IMR-90 (cell line): ENCODE results near the gene TMEM43. TPM values are rescaled to one million over a fixed set of nuclear protein-coding genes. Genes with fewer than 3 reads are reported as not detected.

ENCODE experiments used
- ATAC-seq: fragments of 200-7000 bp; cut with Tn5 transposase; 2 replicates; pipeline ENCODE4 v1.9.1; 2020; ENCODE audit warnings: low read depth, mild to moderate bottlenecking, moderate library complexity
- BruUV-seq: library from RNA; stranded (reverse); fragments of 400-500 nt; replicated peaks from 2 replicates; lab custom pipeline; 2021; lab: Mats Ljungman, UMichigan
- CTCF ChIA-PET: fragments of 300-600 bp; formaldehyde crosslinking; extraction: SDS; loops from one replicate; lab custom pipeline; 2021; ENCODE audit warnings: antibody characterized with exemption; lab: Yijun Ruan, JAX
- POLR2A ChIA-PET: fragments of 300-600 bp; sonication (Branson Sonifier 250); formaldehyde crosslinking; loops from one replicate; lab custom pipeline; 2022; ENCODE audit warnings: antibody characterized with exemption; ENCODE audit not compliant: unreplicated experiment; lab: Charles Lee
- DNase-seq: peaks from one replicate; pipeline ENCODE4 v3.0.0; 2013
- H2AFZ ChIP-seq: replicated peaks from 2 replicates; pipeline ENCODE3; 2013; ENCODE audit warnings: low read length, mild to moderate bottlenecking; ENCODE audit not compliant: poor library complexity
- H2AK5ac ChIP-seq: 2 replicates; pipeline ENCODE4 v1.6.1; 2013; ENCODE audit warnings: low read depth, low read length, inconsistent platforms
- H2AK9ac ChIP-seq: replicated peaks from 2 replicates; pipeline ENCODE3; 2013; ENCODE audit warnings: mild to moderate bottlenecking, low read depth, low read length, moderate library complexity; ENCODE audit not compliant: poor library complexity
- H2BK120ac ChIP-seq: 2 replicates; pipeline ENCODE4 v1.6.1; 2013; ENCODE audit warnings: low read depth, low read length, inconsistent platforms
- H2BK15ac ChIP-seq: 3 replicates; pipeline ENCODE4 v1.6.1; 2013; ENCODE audit warnings: low read depth, low read length, inconsistent platforms
- H2BK20ac ChIP-seq: 2 replicates; pipeline ENCODE4 v1.6.1; 2013; ENCODE audit warnings: low read depth, mild to moderate bottlenecking, inconsistent platforms, low read length, moderate library complexity
- H2BK5ac ChIP-seq: 2 replicates; pipeline ENCODE4 v1.6.1; 2013; ENCODE audit warnings: mild to moderate bottlenecking, low read depth, low read length, inconsistent platforms; ENCODE audit not compliant: poor library complexity, severe bottlenecking
- H3K14ac ChIP-seq: replicated peaks from 2 replicates; pipeline ENCODE4 v1.6.1; 2013; ENCODE audit warnings: low read depth, low read length, inconsistent platforms
- H3K18ac ChIP-seq: 2 replicates; pipeline ENCODE4 v1.6.1; 2013; ENCODE audit warnings: low read depth, low read length, control low read depth
- H3K23ac ChIP-seq: 2 replicates; pipeline ENCODE4 v1.6.1; 2013; ENCODE audit warnings: low read depth, low read length, inconsistent platforms
- H3K27ac ChIP-seq: 2 replicates; pipeline ENCODE4 v1.5.1; 2013; ENCODE audit warnings: mild to moderate bottlenecking, control low read depth, low read length; ENCODE audit not compliant: insufficient read depth
- H3K27me3 ChIP-seq: 2 replicates; pipeline ENCODE4 v1.6.1; 2013; ENCODE audit warnings: low read length; ENCODE audit not compliant: control insufficient read depth, insufficient read depth
- H3K36me3 ChIP-seq: 2 replicates; pipeline ENCODE4 v1.6.1; 2013; ENCODE audit warnings: low read length, mixed read lengths; ENCODE audit not compliant: control insufficient read depth, insufficient read depth
- H3K4ac ChIP-seq: 2 replicates; pipeline ENCODE4 v1.6.1; 2013; ENCODE audit warnings: low read depth, low read length, inconsistent platforms
- H3K4me1 ChIP-seq: 2 replicates; pipeline ENCODE4 v1.6.1; 2013; ENCODE audit warnings: low read length, mixed read lengths; ENCODE audit not compliant: control insufficient read depth, insufficient read depth
- H3K4me2 ChIP-seq: 2 replicates; pipeline ENCODE4 v1.6.1; 2013; ENCODE audit warnings: low read depth, mild to moderate bottlenecking, control low read depth, low read length, moderate library complexity
- H3K4me3 ChIP-seq: 2 replicates; pipeline ENCODE4 v1.5.1; 2013; ENCODE audit warnings: low read depth, mild to moderate bottlenecking, control low read depth, low read length, moderate library complexity; ENCODE audit not compliant: insufficient read depth
- H3K56ac ChIP-seq: 2 replicates; pipeline ENCODE4 v1.6.1; 2013; ENCODE audit warnings: low read length, inconsistent platforms; ENCODE audit not compliant: insufficient read depth; ENCODE audit errors: extremely low read depth
- H3K79me1 ChIP-seq, 2 experiments: 2 replicates each; pipeline ENCODE4 v1.6.1; 2013; ENCODE audit warnings: low read length in 2 of 2, inconsistent platforms in 1 of 2, low read depth in 1 of 2
- H3K9ac ChIP-seq: 2 replicates; pipeline ENCODE4 v1.6.1; 2013; ENCODE audit warnings: low read depth, low read length, control low read depth
- H3K9me1 ChIP-seq: 2 replicates; pipeline ENCODE4 v1.6.1; 2013; ENCODE audit warnings: low read length, inconsistent platforms; ENCODE audit not compliant: insufficient read depth
- H3K9me3 ChIP-seq: 2 replicates; pipeline ENCODE4 v1.6.1; 2013; ENCODE audit warnings: low read length; ENCODE audit not compliant: control insufficient read depth, insufficient read depth
- H4K20me1 ChIP-seq: 2 replicates; pipeline ENCODE4 v1.6.1; 2013; ENCODE audit warnings: low read length, inconsistent platforms; ENCODE audit not compliant: insufficient read depth
- H4K5ac ChIP-seq: 2 replicates; pipeline ENCODE4 v1.6.1; 2013; ENCODE audit warnings: mild to moderate bottlenecking, low read depth, low read length, control low read depth
- H4K8ac ChIP-seq, 2 experiments: 2 replicates each; pipeline ENCODE4 v1.6.1; 2013; ENCODE audit warnings: low read depth in 2 of 2, low read length in 2 of 2, control low read depth in 1 of 2, inconsistent platforms in 1 of 2
- H4K91ac ChIP-seq: 2 replicates; pipeline ENCODE4 v1.6.1; 2013; ENCODE audit warnings: low read depth, low read length, inconsistent platforms; ENCODE audit not compliant: insufficient read depth
- CHD1 ChIP-seq: IDR thresholded peaks from 2 replicates; pipeline ENCODE4 v1.6.1; 2012; ENCODE audit warnings: low read depth, low read length, improper control_type of control experiment
- MAFK ChIP-seq: IDR thresholded peaks from 2 replicates; pipeline ENCODE4 v1.6.1; 2012; ENCODE audit warnings: low read depth, low read length, improper control_type of control experiment
- POLR2A ChIP-seq: IDR thresholded peaks from 2 replicates; pipeline ENCODE4 v1.6.1; 2012; ENCODE audit warnings: mild to moderate bottlenecking, low read depth, low read length
- RAD21 ChIP-seq: IDR thresholded peaks from 2 replicates; pipeline ENCODE4 v1.6.1; 2012; ENCODE audit warnings: low read length, improper control_type of control experiment
- SMC3 ChIP-seq: fragments of 150-350 bp; IDR thresholded peaks from 2 replicates; pipeline ENCODE4 v1.6.1; 2016; ENCODE audit warnings: low read depth, mild to moderate bottlenecking, antibody characterized with exemption, low read length, moderate library complexity
- WGBS, 2 experiments: methylation state at CpG; one replicate each; pipeline versions ENCODE4 v1.1.5 to v1.1.7; 2013; ENCODE audit warnings: missing lambda C conversion rate in 2 of 2; ENCODE audit not compliant: insufficient read length in 1 of 2; ENCODE audit errors: extremely low coverage in 2 of 2; 5-methylcytosine and 5-hydroxymethylcytosine counted together
- dilution Hi-C: fragments of 300-500 bp; cut with HindIII; formaldehyde crosslinking; loops from one replicate; pipeline ENCODE4 v1.14.3; 2018; ENCODE audit warnings: low sequenced_read_pairs; ENCODE audit not compliant: unreplicated experiment
- in situ Hi-C: fragments of 300-500 bp; cut with MboI; formaldehyde crosslinking; loops from 3 replicates; pipeline ENCODE4 v1.14.3; 2019; ENCODE audit warnings: low sequenced_read_pairs, inconsistent platforms, mixed read lengths
- intact Hi-C: fragments of 100-400 bp; cut with micrococcal nuclease; formaldehyde crosslinking; loops from 2 replicates; pipeline ENCODE4 v1.10.0; 2022
- polyA plus RNA-seq, 3 experiments: library from polyadenylated mRNA; depleted of rRNA; stranded (reverse); fragments of >200 nt; gene quantifications; 2 replicates each; pipeline ENCODE4 v1.2.3, GENCODE V29; 2012; ENCODE audit warnings: low replicate concordance in 1 of 3
- total RNA-seq: library from RNA; depleted of rRNA; stranded (reverse); fragments of >200 nt; gene quantifications from 2 replicates; pipeline ENCODE4 v1.2.3, GENCODE V29; 2012
- TF ChIP-seq, protein P1 (sequence below): fragments of 150-350 bp; IDR thresholded peaks from 2 replicates; pipeline ENCODE4 v1.6.1; 2016; ENCODE audit warnings: low read depth, mild to moderate bottlenecking, low read length, moderate library complexity, borderline replicate concordance
- TF ChIP-seq, protein P2 (sequence below): fragments of 150-350 bp; IDR thresholded peaks from 2 replicates; pipeline ENCODE4 v1.6.1; 2017; ENCODE audit warnings: mild to moderate bottlenecking, antibody characterized with exemption, low read length, low read depth
- TF ChIP-seq, protein P3 (sequence below): conservative IDR thresholded peaks from 2 replicates; pipeline ENCODE4 v1.5.1; 2012; ENCODE audit warnings: mild to moderate bottlenecking, low read depth, low read length, improper control_type of control experiment

TMEM43 gene
- total and polyA plus RNA-seq, 2 of the 4 experiments (the other 2 are of a cell fraction) = 109 to 114 TPM

DNA sequence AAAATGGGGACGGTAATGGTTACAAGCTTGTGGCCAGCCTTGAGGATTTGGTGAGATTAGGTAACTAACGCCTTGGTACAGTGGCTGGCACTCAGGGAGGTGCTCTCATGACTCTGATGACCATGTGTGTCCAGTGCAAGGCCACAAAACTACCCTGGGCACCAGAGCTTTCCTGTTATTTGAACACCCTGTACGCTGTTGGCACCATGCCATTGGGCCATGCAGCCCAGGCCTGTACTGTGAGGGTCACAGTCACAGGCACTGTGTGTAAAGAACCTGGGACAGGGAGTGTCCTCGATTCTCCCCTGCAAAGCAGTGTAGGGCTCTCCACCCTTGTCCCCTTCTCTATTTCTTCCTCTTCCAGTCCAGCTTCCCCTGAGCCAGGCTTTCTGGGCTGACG, 6.3 kb downstream of the TMEM43 start:
- peaks cover 76% of the 10 kb centered on the region for H3K36me3 ChIP-seq
- H3K27me3 ChIP-seq = no peaks in the 10 kb centered on the region
- H2BK5ac ChIP-seq = no peak overlapping the region
- WGBS, 2 experiments = 84% methylated on average over 2 of the region's 5 CpGs; no CpG with 5 or more reads in 1 of the 2 experiments
- BruUV-seq = no TSS peak
- no peak overlapping the region for H4K8ac ChIP-seq
- CTCF ChIA-PET = no interaction called here
- no peak overlapping the region for H3K18ac ChIP-seq
- ATAC-seq = no peak
- intact Hi-C loops (no loop called here), in situ Hi-C loops (loop anchor here (25.0 kb wide), 1 partner anchor 94 kb away; no protein-coding TSS in a partner anchor), dilution Hi-C loops (no loop called here)
- no peak overlapping the region for H2BK20ac ChIP-seq
- H3K23ac ChIP-seq = no peak overlapping the region
- no peak overlapping the region for H3K56ac ChIP-seq
- H2AFZ ChIP-seq = no peak overlapping the region
- DNase-seq = no peak
- POLR2A ChIA-PET = no interaction called here
- H3K9ac ChIP-seq = no peak overlapping the region
- peaks cover 29% of the 10 kb centered on the region for H4K20me1 ChIP-seq
- H3K79me1 ChIP-seq = peaks cover 16 to 60% of the 10 kb centered on the region in 2 experiments
- H2AK5ac ChIP-seq = no peak overlapping the region
- peaks cover 27% of the 10 kb centered on the region for H3K9me1 ChIP-seq
- H3K4ac ChIP-seq = no peak overlapping the region
- peaks cover 8% of the 10 kb centered on the region for H3K4me1 ChIP-seq
- no peak overlapping the region for H3K14ac ChIP-seq
- no peak overlapping the region for H3K4me3 ChIP-seq
- H4K5ac ChIP-seq = no peak overlapping the region
- TF ChIP-seq, protein P1, sequence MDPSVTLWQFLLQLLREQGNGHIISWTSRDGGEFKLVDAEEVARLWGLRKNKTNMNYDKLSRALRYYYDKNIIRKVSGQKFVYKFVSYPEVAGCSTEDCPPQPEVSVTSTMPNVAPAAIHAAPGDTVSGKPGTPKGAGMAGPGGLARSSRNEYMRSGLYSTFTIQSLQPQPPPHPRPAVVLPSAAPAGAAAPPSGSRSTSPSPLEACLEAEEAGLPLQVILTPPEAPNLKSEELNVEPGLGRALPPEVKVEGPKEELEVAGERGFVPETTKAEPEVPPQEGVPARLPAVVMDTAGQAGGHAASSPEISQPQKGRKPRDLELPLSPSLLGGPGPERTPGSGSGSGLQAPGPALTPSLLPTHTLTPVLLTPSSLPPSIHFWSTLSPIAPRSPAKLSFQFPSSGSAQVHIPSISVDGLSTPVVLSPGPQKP = no peak
- no peak for TF ChIP-seq SMC3
- no peak for TF ChIP-seq POLR2A
- TF ChIP-seq, protein P2, sequence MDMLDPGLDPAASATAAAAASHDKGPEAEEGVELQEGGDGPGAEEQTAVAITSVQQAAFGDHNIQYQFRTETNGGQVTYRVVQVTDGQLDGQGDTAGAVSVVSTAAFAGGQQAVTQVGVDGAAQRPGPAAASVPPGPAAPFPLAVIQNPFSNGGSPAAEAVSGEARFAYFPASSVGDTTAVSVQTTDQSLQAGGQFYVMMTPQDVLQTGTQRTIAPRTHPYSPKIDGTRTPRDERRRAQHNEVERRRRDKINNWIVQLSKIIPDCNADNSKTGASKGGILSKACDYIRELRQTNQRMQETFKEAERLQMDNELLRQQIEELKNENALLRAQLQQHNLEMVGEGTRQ = no peak
- TF ChIP-seq RAD21 = no peak
- TF ChIP-seq, protein P3, sequence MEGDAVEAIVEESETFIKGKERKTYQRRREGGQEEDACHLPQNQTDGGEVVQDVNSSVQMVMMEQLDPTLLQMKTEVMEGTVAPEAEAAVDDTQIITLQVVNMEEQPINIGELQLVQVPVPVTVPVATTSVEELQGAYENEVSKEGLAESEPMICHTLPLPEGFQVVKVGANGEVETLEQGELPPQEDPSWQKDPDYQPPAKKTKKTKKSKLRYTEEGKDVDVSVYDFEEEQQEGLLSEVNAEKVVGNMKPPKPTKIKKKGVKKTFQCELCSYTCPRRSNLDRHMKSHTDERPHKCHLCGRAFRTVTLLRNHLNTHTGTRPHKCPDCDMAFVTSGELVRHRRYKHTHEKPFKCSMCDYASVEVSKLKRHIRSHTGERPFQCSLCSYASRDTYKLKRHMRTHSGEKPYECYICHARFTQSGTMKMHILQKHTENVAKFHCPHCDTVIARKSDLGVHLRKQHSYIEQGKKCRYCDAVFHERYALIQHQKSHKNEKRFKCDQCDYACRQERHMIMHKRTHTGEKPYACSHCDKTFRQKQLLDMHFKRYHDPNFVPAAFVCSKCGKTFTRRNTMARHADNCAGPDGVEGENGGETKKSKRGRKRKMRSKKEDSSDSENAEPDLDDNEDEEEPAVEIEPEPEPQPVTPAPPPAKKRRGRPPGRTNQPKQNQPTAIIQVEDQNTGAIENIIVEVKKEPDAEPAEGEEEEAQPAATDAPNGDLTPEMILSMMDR = no peak
- TF ChIP-seq CHD1 = no peak
- no peak for TF ChIP-seq MAFK
- H3K9me3 ChIP-seq = no peaks in the 10 kb centered on the region
- no peak overlapping the region for H2BK15ac ChIP-seq
- no peak overlapping the region for H2BK120ac ChIP-seq
- no peak overlapping the region for H4K91ac ChIP-seq
- no peak overlapping the region for H2AK9ac ChIP-seq
- H3K4me2 ChIP-seq = no peak overlapping the region
- H3K27ac ChIP-seq = no peak overlapping the region
